H7 (cell line): ENCODE results near the gene RRM1. TPM values are rescaled to one million over a fixed set of nuclear protein-coding genes. Genes with fewer than 3 reads are reported as not detected.

Experiments used
- DNase-seq: peaks from one replicate; pipeline ENCODE4 v3.0.0; 2012
- H3K27me3 ChIP-seq: 2 replicates; pipeline ENCODE4 v1.6.0; 2011; ENCODE audit warnings: mild to moderate bottlenecking, low read length; ENCODE audit not compliant: control insufficient read depth, insufficient read depth
- H3K36me3 ChIP-seq: replicated peaks from 2 replicates; pipeline ENCODE4 v1.5.1; 2011; ENCODE audit warnings: low read length; ENCODE audit not compliant: control insufficient read depth, insufficient read depth
- H3K4me3 ChIP-seq: 2 replicates; pipeline ENCODE4 v1.5.1; 2011; ENCODE audit warnings: low read depth, mild to moderate bottlenecking, control low read depth, low read length, moderate library complexity; ENCODE audit not compliant: insufficient read depth
- total RNA-seq: library from RNA; depleted of rRNA; stranded (reverse); fragments of >200 nt; shearing (Covaris generic); gene quantifications from 2 replicates; pipeline ENCODE4 v1.2.3, GENCODE V29; 2014

Gene RRM1
- total RNA-seq, 1 experiment from 2014 or later, result 147 TPM

GRCh38 chr11:4066910-4067309 lies 27.7 kb upstream of the RRM1 start:
- Histone ChIP-seq H3K27me3 (no peaks in the 10 kb centered on the region), H3K4me3 (no peak overlapping the region), H3K36me3 (no peaks in the 10 kb centered on the region)
- no peak for DNase-seq

GRCh38 chr11:4068962-4069361 lies 25.6 kb upstream of the RRM1 start:
- H3K4me3 ChIP-seq, result no peak overlapping the region
- no peaks in the 10 kb centered on the region for H3K36me3 ChIP-seq
- no peak for DNase-seq
- no peaks in the 10 kb centered on the region; the same call in 1 of the 2 replicates for H3K27me3 ChIP-seq

- no peak for DNase-seq
- no peaks in the 10 kb centered on the region; the same call in 1 of the 2 replicates for H3K27me3 ChIP-seq
- no peak overlapping the region for H3K4me3 ChIP-seq
- no peaks in the 10 kb centered on the region for H3K36me3 ChIP-seq
These were observed 23.3 kb upstream of the RRM1 start for GRCh38 chr11:4071325-4071724.

GRCh38 chr11:4071914-4072313 lies 22.7 kb upstream of the RRM1 start:
- DNase-seq, result no peak
- Histone ChIP-seq H3K36me3 (no peaks in the 10 kb centered on the region), H3K4me3 (no peak overlapping the region), H3K27me3 (no peaks in the 10 kb centered on the region; the same call in 1 of the 2 replicates)

- no peaks in the 10 kb centered on the region; the same call in 1 of the 2 replicates for H3K27me3 ChIP-seq
- no peak overlapping the region for H3K4me3 ChIP-seq
- H3K36me3 ChIP-seq, result no peaks in the 10 kb centered on the region
- peak; percentile 75 for DNase-seq
These were observed 21.8 kb upstream of the RRM1 start for GRCh38 chr11:4072668-4073285.

- H3K4me3 ChIP-seq, result no peak overlapping the region
- no peak for DNase-seq
These were observed 20.3 kb upstream of the RRM1 start for GRCh38 chr11:4074266-4074665.

GRCh38 chr11:4076774-4077173 lies 17.8 kb upstream of the RRM1 start:
- H3K4me3 ChIP-seq, result no peak overlapping the region
- H3K36me3 ChIP-seq, result no peaks in the 10 kb centered on the region
- no peak for DNase-seq
- no peaks in the 10 kb centered on the region; the same call in 1 of the 2 replicates for H3K27me3 ChIP-seq

More at GRCh38 chr11:4074266-4074665, 20.3 kb upstream of the RRM1 start:
- no peaks in the 10 kb centered on the region; the same call in 1 of the 2 replicates for H3K27me3 ChIP-seq
- H3K36me3 ChIP-seq, result no peaks in the 10 kb centered on the region

- DNase-seq, result no peak
- Histone ChIP-seq H3K4me3 (no peak overlapping the region), H3K36me3 (no peaks in the 10 kb centered on the region), H3K27me3 (no peaks in the 10 kb centered on the region)
These were observed 11.4 kb upstream of the RRM1 start for GRCh38 chr11:4083198-4083597.

- no peaks in the 10 kb centered on the region for H3K27me3 ChIP-seq
- H3K4me3 ChIP-seq, result no peak overlapping the region
- no peak for DNase-seq
- no peaks in the 10 kb centered on the region for H3K36me3 ChIP-seq
These were observed 10.0 kb upstream of the RRM1 start for GRCh38 chr11:4084406-4085125.

- Histone ChIP-seq H3K4me3 (no peak overlapping the region), H3K36me3 (no peaks in the 10 kb centered on the region), H3K27me3 (no peaks in the 10 kb centered on the region)
- DNase-seq, result no peak
These were observed 9.0 kb upstream of the RRM1 start for GRCh38 chr11:4085575-4085974.

GRCh38 chr11:4086575-4087353 lies 7.8 kb upstream of the RRM1 start:
- no peak for DNase-seq
- H3K36me3 ChIP-seq, result no peaks in the 10 kb centered on the region
- H3K27me3 ChIP-seq, result no peaks in the 10 kb centered on the region
- no peak overlapping the region for H3K4me3 ChIP-seq

GRCh38 chr11:4087551-4087950 lies 7.0 kb upstream of the RRM1 start:
- peak; percentile 49 for DNase-seq
- no peak overlapping the region for H3K4me3 ChIP-seq
- H3K36me3 ChIP-seq, result no peaks in the 10 kb centered on the region
- H3K27me3 ChIP-seq, result no peaks in the 10 kb centered on the region

- no peaks in the 10 kb centered on the region for H3K27me3 ChIP-seq
- H3K36me3 ChIP-seq, result no peaks in the 10 kb centered on the region
- DNase-seq, result no peak
- no peak overlapping the region for H3K4me3 ChIP-seq
These were observed 4.3 kb upstream of the RRM1 start for GRCh38 chr11:4090258-4090657.

- no peak for DNase-seq
- Histone ChIP-seq H3K4me3 (no peak overlapping the region), H3K36me3 (no peaks in the 10 kb centered on the region; the same call in 1 of the 2 replicates), H3K27me3 (no peaks in the 10 kb centered on the region)
These were observed 2.6 kb upstream of the RRM1 start for GRCh38 chr11:4092026-4092425.
